Measurements from ENCODE around the gene HHATL.

DNA sequence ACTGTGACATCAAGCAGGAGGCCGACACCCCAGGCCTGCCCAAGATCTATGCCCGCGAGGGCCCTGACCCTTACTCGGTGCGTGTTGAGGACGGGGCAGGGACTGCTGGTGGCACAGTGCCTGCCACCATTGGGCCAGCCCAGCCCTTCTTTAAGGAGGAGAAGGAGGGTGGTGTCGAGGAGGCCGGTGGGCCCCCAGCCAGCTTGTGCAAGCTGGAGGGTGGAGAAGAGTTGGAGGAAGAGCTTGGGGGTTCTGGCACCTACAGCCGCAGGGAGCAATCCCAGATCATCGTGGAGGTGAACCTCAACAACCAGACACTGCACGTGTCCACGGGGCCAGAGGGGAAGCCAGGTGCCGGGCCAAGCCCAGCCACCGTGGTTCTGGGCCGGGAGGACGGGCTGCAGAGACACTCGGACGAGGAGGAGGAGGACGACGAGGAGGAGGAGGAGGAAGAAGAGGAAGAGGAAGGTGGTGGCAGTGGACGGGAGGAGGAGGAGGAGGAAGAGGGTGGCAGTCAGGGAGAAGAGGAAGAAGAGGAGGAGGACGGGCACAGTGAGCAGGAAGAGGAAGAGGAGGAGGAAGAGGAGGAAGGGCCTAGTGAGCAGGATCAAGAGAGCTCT, 43.7 kb downstream of the HHATL start:
- no peak for TF ChIP-seq POLR2A (IDR thresholded peaks at IDR 0.05; ENCODE audit: low read length)
- TF ChIP-seq GATA1 (IDR thresholded peaks at IDR 0.05; ENCODE audit: low read depth, low read length), result no peak

All from erythroblast (primary cell).